ENCODE data around the gene NUBP2.

NUBP2 gene

DNA sequence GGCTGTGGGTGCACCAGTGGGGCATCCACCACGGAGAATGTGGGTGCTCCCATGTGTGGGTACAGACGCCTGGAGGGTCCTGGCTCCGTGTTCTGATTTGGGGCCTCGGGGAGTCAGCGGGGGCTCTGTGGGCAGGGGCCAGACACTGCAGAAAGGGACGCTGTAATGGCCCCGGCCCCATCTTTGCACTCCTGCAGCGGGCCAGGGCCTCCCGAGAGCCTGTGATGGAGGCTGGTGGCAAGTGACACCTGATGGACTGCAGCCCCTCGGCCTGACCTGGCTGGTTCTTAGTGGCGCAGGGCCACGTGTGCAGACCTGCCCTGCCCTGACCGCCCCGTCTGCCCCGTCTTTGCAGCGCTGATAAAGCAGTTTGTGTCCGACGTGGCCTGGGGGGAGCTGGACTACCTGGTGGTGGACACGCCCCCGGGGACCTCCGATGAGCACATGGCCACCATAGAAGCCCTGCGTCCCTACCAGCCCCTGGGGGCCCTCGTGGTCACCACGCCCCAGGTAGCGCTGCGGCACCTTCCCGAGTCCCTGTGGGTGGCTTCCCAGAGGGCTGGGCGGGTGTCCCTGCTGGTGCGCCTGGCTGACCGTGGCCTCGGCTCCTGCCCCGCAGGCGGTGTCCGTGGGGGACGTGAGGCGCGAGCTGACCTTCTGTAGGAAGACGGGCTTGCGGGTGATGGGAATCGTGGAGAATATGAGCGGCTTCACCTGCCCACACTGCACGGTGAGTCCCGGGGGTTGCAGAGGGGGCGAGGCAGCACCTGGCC, 4.7 kb downstream of the NUBP2 start:
- DNase-seq (ENCODE audit: low read depth), result no peak
- TF ChIP-seq, protein P1, sequence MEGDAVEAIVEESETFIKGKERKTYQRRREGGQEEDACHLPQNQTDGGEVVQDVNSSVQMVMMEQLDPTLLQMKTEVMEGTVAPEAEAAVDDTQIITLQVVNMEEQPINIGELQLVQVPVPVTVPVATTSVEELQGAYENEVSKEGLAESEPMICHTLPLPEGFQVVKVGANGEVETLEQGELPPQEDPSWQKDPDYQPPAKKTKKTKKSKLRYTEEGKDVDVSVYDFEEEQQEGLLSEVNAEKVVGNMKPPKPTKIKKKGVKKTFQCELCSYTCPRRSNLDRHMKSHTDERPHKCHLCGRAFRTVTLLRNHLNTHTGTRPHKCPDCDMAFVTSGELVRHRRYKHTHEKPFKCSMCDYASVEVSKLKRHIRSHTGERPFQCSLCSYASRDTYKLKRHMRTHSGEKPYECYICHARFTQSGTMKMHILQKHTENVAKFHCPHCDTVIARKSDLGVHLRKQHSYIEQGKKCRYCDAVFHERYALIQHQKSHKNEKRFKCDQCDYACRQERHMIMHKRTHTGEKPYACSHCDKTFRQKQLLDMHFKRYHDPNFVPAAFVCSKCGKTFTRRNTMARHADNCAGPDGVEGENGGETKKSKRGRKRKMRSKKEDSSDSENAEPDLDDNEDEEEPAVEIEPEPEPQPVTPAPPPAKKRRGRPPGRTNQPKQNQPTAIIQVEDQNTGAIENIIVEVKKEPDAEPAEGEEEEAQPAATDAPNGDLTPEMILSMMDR (IDR thresholded peaks at IDR 0.05; ENCODE audit: low read depth, low read length, missing control alignments), result no peak
- no peak overlapping the region for H3K4me3 ChIP-seq (ENCODE audit: low read depth, low read length)

DNA sequence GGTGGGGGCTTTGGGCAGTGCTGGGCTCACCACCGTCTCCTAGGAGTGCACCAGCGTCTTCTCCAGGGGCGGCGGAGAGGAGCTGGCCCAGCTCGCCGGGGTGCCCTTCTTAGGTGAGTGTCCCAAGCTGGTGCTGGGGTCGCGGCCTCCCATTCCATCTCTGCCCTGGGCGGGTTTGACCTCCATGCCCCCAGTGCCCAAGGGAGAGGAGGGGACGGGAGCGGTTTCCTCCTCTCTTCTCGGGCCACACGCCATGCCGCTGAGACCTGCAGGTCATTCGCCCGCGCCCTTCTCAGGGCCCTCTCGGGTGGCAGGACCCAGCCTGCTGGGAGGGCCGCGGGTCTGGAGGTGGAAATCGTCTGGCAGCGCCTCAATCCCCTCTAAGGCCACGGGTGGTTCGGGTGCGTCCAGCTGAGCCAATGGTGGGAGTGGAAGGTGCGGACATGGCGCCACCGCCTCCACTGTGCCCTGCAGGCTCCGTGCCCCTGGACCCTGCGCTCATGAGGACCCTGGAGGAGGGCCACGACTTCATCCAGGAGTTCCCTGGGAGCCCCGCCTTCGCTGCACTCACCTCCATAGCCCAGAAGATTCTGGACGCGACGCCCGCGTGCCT, 5.4 kb downstream of the NUBP2 start:
- no peak overlapping the region for H3K4me3 ChIP-seq (ENCODE audit: low read depth, low read length)
- DNase-seq (ENCODE audit: low read depth), result no peak
- TF ChIP-seq, protein P1 (IDR thresholded peaks at IDR 0.05; ENCODE audit: low read depth, low read length, missing control alignments), result no peak

DNA sequence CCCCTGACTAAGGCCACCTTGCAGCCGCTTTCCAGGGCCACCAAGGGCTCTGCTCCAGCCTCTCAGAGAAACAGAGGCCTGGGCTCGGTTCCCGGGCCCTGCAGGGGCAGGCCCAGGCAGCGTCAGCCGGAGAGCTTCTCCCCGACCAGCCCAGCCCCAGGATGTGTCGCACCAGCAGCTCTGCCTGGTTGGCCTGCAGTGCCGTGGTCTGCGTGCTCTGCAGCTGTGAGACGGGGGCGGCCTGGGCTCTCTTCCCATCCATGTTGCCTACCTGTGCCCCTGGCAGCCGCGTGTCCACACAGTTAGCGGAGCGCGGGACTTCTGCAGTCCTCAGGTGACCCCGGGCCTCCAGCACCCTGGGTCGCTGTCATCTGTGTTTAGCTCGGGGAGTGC, 5.9 kb downstream of the NUBP2 start:
- DNase-seq (ENCODE audit: low read depth), result no peak
- TF ChIP-seq, protein P1 (IDR thresholded peaks at IDR 0.05; ENCODE audit: low read depth, low read length, missing control alignments), result no peak
- H3K4me3 ChIP-seq (ENCODE audit: low read depth, low read length), result no peak overlapping the region

DNA sequence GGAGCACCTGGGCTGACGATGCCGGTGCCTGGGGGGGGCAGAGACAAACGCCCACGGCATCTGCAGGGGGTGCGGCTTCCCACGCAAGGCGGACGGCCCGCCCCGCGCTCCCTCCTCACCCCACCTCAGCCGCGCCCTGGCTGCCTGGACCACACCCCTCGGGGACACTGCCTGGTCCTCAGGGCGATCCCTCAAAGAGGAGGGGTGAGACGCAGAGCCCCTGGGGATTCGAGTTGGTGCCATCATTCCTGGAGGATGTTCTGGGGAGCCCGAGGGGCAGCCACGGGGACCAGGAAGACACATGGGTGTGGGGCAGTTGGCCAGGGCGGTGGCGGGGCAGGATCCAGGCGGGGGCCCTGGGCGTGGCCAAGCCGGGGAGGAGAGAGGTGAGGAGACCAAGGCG, 6.9 kb downstream of the NUBP2 start:
- TF ChIP-seq, protein P1 (IDR thresholded peaks at IDR 0.05; ENCODE audit: low read depth, low read length, missing control alignments), result no peak
- no peak overlapping the region for H3K4me3 ChIP-seq (ENCODE audit: low read depth, low read length)
- no peak for DNase-seq (ENCODE audit: low read depth)

DNA sequence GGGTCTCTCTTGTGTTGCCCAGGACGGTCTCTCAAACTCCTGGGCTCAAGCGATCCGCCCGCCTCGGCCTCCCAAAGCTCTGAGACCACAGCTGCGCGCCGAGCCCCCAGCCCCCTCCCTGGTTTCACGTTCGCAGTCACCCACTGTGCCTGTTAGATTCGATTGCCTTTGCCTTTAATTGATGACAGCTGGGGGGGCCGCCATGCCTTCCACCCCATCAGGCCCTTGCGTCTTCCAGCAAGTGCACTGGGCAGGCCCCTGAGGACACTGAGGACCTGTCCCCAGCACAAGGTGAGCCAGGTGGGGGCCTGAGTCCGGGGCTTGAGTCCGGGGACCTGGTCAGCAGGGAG, 7.5 kb downstream of the NUBP2 start:
- TF ChIP-seq, protein P1 (IDR thresholded peaks at IDR 0.05; ENCODE audit: low read depth, low read length, missing control alignments), result no peak

DNA sequence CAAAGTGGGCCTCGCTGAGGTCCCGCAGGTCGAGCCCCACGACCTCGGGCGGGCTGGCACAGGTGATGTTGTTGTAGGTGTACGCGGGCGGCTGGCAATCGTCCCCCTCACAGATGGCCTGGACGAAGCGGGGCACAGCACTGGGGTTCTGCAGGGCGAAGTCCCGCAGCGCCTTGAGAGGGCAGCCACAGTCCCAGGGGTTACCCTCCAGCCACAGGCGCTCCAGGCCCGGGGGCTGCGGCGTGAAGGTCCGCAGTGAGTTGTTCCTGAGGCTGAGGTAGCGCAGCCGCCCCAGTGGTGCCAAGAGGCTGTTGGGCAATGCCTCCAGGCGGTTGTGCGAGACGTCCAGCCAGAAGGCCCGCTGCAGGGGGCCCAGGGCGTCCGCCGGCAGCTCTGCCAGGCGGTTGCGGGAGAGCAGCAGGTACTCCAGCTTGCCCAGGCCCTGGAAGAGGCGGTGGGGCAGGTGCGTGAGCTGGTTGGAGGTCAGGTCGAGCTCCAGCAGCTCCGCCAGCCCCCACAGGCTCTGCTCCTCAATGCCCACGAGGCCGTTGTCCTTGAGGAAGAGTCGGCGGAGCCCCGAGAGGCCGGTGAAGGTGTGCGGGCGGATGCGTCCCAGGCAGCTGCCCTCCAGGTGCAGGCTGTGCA, 8.0 kb downstream of the NUBP2 start:
- DNase-seq (ENCODE audit: low read depth), result no peak
- TF ChIP-seq, protein P1 (IDR thresholded peaks at IDR 0.05; ENCODE audit: low read depth, low read length, missing control alignments), result no peak
- H3K4me3 ChIP-seq (ENCODE audit: low read depth, low read length), result no peak overlapping the region

More for the DNA sequence above, 7.5 kb downstream of the NUBP2 start:
- H3K4me3 ChIP-seq (ENCODE audit: low read depth, low read length), result no peak overlapping the region
- no peak for DNase-seq (ENCODE audit: low read depth)
